Thyroid gland (tissue), 4 donors: ENCODE data around the gene HES1. TPM values are rescaled to one million over a fixed set of nuclear protein-coding genes. Genes with fewer than 3 reads are reported as not detected.
"Not testable (repeated sequence)": the region's sequence is repeated elsewhere in the genome, so short reads cannot be mapped to it uniquely, and the experiment has no call there.

ENCODE experiments used
- DNase-seq, 2 donors: peaks; one replicate each; pipeline ENCODE4 v3.0.0-alpha.2; 2019
- H3K27ac ChIP-seq, 3 donors: fragments of 200-600 bp; sonication (generic); 1 replicate in 2 of 3; 2 replicates in 1 of 3; pipeline ENCODE4 v1.5.1; 2016 to 2019; ENCODE audit warnings: mild to moderate bottlenecking in 1 of 3, moderate library complexity in 1 of 3
- H3K27me3 ChIP-seq: fragments of 200-600 bp; sonication (generic); one replicate; pipeline ENCODE4 v1.5.1; 2019
- H3K36me3 ChIP-seq, 2 donors: fragments of 200-600 bp; sonication (generic); one replicate each; pipeline ENCODE4 v1.5.1; 2016 to 2019
- H3K4me1 ChIP-seq, 2 donors: fragments of 200-600 bp; sonication (generic); one replicate each; pipeline ENCODE4 v1.5.1; 2017 to 2019
- H3K4me3 ChIP-seq, 3 donors: fragments of 200-600 bp; sonication (generic); replicated peaks in 1 of 3; 1 replicate in 2 of 3; 2 replicates in 1 of 3; pipeline ENCODE4 v1.5.1; 2016; ENCODE audit warnings: mild to moderate bottlenecking in 1 of 3
- H3K9me3 ChIP-seq: fragments of 200-600 bp; sonication (generic); one replicate; pipeline ENCODE4 v1.5.1; 2017
- POLR2A ChIP-seq, 2 donors: fragments of 450-650 bp; IDR thresholded peaks; one replicate each; pipeline ENCODE4 v1.6.1; 2017; ENCODE audit warnings: antibody characterized with exemption in 2 of 2, mild to moderate bottlenecking in 2 of 2, moderate library complexity in 1 of 2
- WGBS, 2 donors: methylation state at CpG; one replicate each; pipeline ENCODE4 v1.1.5; 2017; 5-methylcytosine and 5-hydroxymethylcytosine counted together
- intact Hi-C: fragments of 100-400 bp; cut with DNase I; formaldehyde crosslinking; loops from one replicate; pipeline ENCODE4 v1.15.1; 2023
- total RNA-seq, 4 donors: library from RNA; depleted of rRNA; stranded (reverse); fragments of >200 nt; gene quantifications; one replicate each; pipeline ENCODE4 v1.2.3, GENCODE V29; 2016
- TF ChIP-seq, protein P1 (sequence below), 6 experiments: fragments of 200-600 bp in 3 of 6; fragments of 450-650 bp in 3 of 6; sonication (generic) in 3 of 6; IDR thresholded peaks; one replicate each; pipeline ENCODE4 v1.5.1; 2016 to 2019; ENCODE audit warnings: antibody characterized with exemption in 6 of 6, mild to moderate bottlenecking in 2 of 6, inconsistent platforms in 1 of 6, moderate library complexity in 1 of 6

The HES1 gene
- total RNA-seq, 4 donors from 2014 or later, result 127 to 193 (median 159) TPM

DNA sequence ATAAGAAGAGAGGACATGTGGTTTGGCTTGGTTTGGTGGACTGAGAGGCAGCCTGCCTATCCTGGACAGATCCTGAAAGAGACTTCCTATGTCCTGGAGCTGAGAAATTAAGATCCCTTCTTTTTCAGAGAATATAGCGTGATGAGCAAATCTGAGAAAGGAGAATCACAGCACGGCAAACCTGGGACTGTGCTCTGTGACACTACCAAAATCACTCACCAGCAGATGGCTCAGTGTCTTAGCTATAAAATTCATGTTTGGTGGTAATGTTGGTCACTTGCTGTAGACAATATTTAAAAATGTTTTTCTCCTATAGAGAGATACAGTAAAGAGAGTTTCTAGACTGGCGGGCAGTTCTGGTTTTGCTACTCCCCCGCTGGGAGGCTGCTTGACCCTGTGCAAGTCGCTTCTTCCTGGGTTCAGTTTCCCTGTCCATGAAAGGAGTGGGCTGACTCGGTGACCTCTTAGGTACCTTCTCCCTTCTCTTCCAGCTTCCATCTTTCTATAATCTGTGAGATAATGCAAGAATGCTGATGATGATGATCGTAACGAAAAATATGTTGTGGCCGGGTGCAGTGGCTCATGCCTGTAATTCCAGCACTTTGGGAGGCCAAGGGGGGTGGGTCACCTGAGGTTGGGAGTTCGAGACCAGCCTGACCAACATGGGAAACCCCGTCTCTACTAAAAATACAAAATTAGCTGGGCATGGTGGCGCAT, 7.6 kb upstream of the HES1 start:
- H3K27me3 ChIP-seq, result no peaks in the 10 kb centered on the region
- H3K9me3 ChIP-seq, result no peaks in the 10 kb centered on the region
- 90 to 93% methylated on average over 12 of the region's 12 CpGs for WGBS, 2 donors
- intact Hi-C loops, result no loop called here
- no peak for DNase-seq
- peaks cover 20 to 21% of the 10 kb centered on the region in 2 donors for H3K4me1 ChIP-seq
- H3K27ac ChIP-seq, result no peak overlapping the region
- H3K36me3 ChIP-seq, result no peaks in the 10 kb centered on the region
- H3K4me3 ChIP-seq, result no peak overlapping the region
- no peak for TF ChIP-seq POLR2A (IDR thresholded peaks at IDR 0.05)
- TF ChIP-seq, protein P1, sequence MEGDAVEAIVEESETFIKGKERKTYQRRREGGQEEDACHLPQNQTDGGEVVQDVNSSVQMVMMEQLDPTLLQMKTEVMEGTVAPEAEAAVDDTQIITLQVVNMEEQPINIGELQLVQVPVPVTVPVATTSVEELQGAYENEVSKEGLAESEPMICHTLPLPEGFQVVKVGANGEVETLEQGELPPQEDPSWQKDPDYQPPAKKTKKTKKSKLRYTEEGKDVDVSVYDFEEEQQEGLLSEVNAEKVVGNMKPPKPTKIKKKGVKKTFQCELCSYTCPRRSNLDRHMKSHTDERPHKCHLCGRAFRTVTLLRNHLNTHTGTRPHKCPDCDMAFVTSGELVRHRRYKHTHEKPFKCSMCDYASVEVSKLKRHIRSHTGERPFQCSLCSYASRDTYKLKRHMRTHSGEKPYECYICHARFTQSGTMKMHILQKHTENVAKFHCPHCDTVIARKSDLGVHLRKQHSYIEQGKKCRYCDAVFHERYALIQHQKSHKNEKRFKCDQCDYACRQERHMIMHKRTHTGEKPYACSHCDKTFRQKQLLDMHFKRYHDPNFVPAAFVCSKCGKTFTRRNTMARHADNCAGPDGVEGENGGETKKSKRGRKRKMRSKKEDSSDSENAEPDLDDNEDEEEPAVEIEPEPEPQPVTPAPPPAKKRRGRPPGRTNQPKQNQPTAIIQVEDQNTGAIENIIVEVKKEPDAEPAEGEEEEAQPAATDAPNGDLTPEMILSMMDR (IDR thresholded peaks at IDR 0.05), result no peak

DNA sequence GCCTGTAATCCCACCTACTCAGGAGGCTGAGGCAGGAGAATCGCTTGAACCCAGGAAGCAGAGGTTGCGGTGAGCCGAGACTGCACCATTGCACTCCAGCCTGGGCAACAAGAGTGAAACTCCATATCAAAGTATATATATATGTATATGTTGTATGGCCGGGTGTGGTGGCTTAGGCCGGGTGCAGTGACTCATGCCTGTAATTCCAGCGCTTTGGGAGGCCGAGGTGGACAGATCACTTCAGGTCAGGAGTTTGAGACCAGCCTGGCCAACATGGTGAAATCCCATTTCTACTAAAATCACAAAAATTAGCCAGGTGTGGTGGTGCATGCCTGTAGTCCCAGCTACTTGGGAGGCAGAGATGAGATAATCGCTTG, 7.0 kb upstream of the HES1 start:
- H3K27me3 ChIP-seq, DNase-seq, H3K9me3 ChIP-seq, intact Hi-C loops, H3K4me3 ChIP-seq, H3K27ac ChIP-seq, H3K36me3 ChIP-seq: not testable (repeated sequence)
- peaks cover 23 to 25% of the 10 kb centered on the region in 2 donors for H3K4me1 ChIP-seq
- WGBS, 2 donors, result 91 to 94% methylated on average over 8 of the region's 8 CpGs

DNA sequence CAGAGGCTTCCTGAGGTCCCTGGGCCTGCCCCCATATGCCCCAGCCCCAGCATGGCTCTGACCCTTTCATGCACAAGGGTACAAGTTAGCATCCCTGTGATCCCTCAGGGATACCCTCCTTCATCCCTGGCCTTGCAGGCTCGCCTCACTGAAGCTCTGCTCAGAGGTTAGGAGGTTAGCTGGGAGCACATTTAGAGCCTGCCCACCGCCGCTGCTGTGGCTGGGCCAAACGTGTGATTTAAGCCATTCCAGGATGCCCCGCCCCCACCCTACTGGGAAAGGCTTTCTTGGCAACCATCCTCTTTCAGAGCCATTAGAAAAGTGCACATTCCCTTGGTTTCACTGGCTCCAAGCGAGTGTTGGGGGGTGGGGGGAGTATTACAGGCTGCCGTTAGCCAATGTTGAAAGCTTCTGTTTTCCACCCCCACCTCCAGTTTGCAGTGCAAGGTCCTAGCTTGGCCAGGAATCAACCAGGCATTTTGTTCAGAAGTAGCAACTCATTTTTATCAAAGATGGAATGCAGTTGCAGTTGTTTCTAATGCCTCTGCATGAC, 6.3 kb upstream of the HES1 start:
- Histone ChIP-seq H3K36me3 (no peaks in the 10 kb centered on the region), H3K9me3 (no peaks in the 10 kb centered on the region), H3K4me3 (no peak overlapping the region), H3K4me1 (peaks cover 23 to 25% of the 10 kb centered on the region in 2 donors), H3K27ac (no peak overlapping the region), H3K27me3 (no peaks in the 10 kb centered on the region)
- WGBS, 2 donors, result 41 to 45% methylated on average over 7 of the region's 7 CpGs
- DNase-seq, result peak; percentile 30 to 38
- TF ChIP-seq, protein P1 (IDR thresholded peaks at IDR 0.05), result no peak
- no peak for TF ChIP-seq POLR2A (IDR thresholded peaks at IDR 0.05)
- intact Hi-C loops, result no loop called here

DNA sequence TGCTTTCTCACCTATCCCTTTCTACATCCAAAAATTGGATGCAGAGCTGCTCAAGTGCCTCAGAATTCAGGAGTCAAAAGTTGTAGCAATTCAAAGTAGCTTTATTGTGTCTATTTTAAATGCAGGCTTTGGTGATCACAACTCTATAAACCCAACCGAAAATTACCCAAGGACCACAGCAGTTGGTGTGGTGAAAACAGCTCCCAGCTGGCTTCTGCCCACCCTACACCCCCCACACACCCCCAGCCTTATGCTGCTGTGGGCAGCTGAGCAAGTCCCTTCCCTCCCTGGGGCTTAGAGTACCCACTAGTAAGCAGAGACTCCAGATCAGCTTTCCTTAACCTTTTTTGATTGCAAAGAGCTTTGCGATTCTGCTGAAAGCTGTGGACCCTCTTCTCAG, 5.8 kb upstream of the HES1 start:
- DNase-seq, result no peak
- Histone ChIP-seq H3K4me1 (peaks cover 23 to 25% of the 10 kb centered on the region in 2 donors), H3K4me3 (no peak overlapping the region), H3K27ac (no peak overlapping the region), H3K27me3 (no peaks in the 10 kb centered on the region), H3K36me3 (no peaks in the 10 kb centered on the region), H3K9me3 (no peaks in the 10 kb centered on the region)
- intact Hi-C loops, result no loop called here
- WGBS, 2 donors, result 91 to 93% methylated on average over 2 of the region's 2 CpGs
- TF ChIP-seq, protein P1 (IDR thresholded peaks at IDR 0.05), result no peak
- no peak for TF ChIP-seq POLR2A (IDR thresholded peaks at IDR 0.05)

DNA sequence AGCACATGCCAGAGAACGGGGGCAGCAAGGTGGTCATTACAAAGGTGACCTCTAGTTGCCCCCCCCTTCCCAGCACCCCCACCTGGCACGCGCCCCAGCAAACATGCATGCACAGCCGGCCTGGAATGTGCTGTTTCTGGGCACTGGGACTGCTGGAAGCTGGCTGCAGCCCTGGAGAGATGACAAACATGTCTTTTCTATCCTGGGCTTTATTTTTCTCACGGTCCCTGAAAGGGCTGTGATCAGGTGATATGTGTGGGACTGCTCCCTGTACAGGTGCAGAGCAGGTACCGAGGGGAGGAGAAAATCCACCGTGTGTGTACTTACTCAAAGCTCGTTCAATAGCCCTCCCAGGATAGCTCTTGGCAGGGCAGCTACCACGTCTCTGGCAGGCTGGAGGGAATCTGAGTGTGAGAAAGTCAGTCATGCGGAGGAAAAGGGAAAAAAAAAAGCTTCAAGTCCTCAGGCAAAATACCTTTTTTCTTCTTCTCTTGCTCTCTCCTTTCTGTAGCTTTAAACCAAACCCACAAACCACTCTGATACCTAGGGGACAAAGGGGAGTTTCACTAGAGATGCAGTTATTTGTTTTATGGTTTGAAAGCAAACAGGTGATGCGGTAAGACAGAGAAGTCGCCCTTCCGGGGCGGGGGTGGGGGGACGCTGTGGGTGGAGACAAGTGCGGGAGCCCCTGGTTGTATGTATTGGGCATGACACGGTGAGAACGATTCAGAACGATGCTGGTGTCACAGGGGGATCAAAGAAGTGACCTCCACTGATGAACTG, 5.0 kb upstream of the HES1 start:
- Histone ChIP-seq H3K4me3 (no peak overlapping the region), H3K9me3 (no peaks in the 10 kb centered on the region), H3K4me1 (peaks cover 25 to 27% of the 10 kb centered on the region in 2 donors), H3K27ac (peak overlapping the region; percentile 37 to 67 (median 63)), H3K36me3 (no peaks in the 10 kb centered on the region), H3K27me3 (no peaks in the 10 kb centered on the region)
- WGBS, 2 donors, result 30 to 37% methylated on average over 18 to 19 of the region's 19 CpGs
- peak in 1 of 2 donors; percentile 27 for TF ChIP-seq POLR2A (IDR thresholded peaks at IDR 0.05)
- TF ChIP-seq, protein P1 (IDR thresholded peaks at IDR 0.05), result no peak
- DNase-seq, result peak; percentile 89 to 92
- intact Hi-C loops, result no loop called here
